HCT116 (cell line): ENCODE data around the gene FBXO46.
"Not testable (repeated sequence)": the region's sequence is repeated elsewhere in the genome, so short reads cannot be mapped to it uniquely, and the experiment has no call there.

ENCODE experiments used
- CTCF ChIP-seq, 3 experiments: fragments of 200-600 bp in 1 of 3; sonication (generic) in 1 of 3; IDR thresholded peaks in 2 of 3; conservative IDR thresholded peaks in 1 of 3; 2 replicates each; pipeline ENCODE4 v1.5.1; 2012 to 2017; ENCODE audit warnings: low read depth in 2 of 3, low read length in 2 of 3, antibody characterized with exemption in 1 of 3, borderline replicate concordance in 1 of 3, control low read depth in 1 of 3, mild to moderate bottlenecking in 1 of 3, mixed read lengths in 1 of 3, mixed run types in 1 of 3, moderate library complexity in 1 of 3; ENCODE audit not compliant: insufficient read depth in 1 of 3
- ELF1 ChIP-seq: IDR thresholded peaks from 2 replicates; pipeline ENCODE4 v1.6.1; 2012; ENCODE audit warnings: low read depth, borderline replicate concordance
- EZH2 ChIP-seq: fragments of 200-600 bp; sonication (generic); IDR thresholded peaks from 2 replicates; pipeline ENCODE4 v1.6.1; 2017; ENCODE audit warnings: antibody characterized with exemption, mixed run types
- FOSL1 ChIP-seq: IDR thresholded peaks from 2 replicates; pipeline ENCODE4 v1.6.1; 2012; ENCODE audit warnings: low read depth
- JUND ChIP-seq: IDR thresholded peaks from 2 replicates; pipeline ENCODE4 v1.6.1; 2012
- POLR2A ChIP-seq: IDR thresholded peaks from 2 replicates; pipeline ENCODE4 v1.7.0; 2011; ENCODE audit warnings: borderline replicate concordance; ENCODE audit not compliant: insufficient read depth, insufficient read length; ENCODE audit errors: extremely low read depth
- POLR2AphosphoS5 ChIP-seq: IDR thresholded peaks from 2 replicates; pipeline ENCODE4 v1.6.1; 2011; ENCODE audit warnings: mild to moderate bottlenecking, low read depth, low read length, moderate library complexity
- SP1 ChIP-seq: IDR thresholded peaks from 2 replicates; pipeline ENCODE4 v1.6.1; 2012; ENCODE audit warnings: low read depth
- ZNF274 ChIP-seq: fragments of 200-500 bp; sonication (Bioruptor generic); IDR thresholded peaks from 2 replicates; pipeline ENCODE4 v1.6.1; 2014; ENCODE audit warnings: mild to moderate bottlenecking, low read depth, low read length, inconsistent platforms
- TF ChIP-seq, protein P1 (sequence below): IDR thresholded peaks from 2 replicates; pipeline ENCODE4 v1.6.1; 2012; ENCODE audit warnings: low read depth
- TF ChIP-seq, protein P2 (sequence below): IDR thresholded peaks from 2 replicates; pipeline ENCODE4 v1.6.1; 2012

DNA sequence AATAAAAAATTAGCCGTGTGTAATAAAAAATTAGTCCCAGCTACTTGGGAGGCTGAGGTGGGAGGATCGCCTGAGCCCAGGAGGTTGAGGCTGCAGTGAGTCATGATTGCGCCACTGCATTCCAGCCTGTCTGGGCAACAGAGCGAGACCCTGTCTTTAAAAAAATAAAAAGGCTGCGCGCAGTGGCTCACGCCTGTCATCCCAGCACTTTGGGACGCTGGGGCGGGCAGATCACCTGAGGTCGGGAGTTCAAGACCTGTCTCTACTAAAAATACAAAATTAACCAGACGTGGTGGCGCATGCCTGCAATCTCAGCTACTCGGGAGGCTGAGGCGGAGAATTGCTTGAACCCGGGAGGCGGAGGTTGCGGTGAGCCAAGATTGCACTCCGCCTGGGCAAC is 2.0 kb downstream of the FBXO46 start:
- not testable (repeated sequence) for TF ChIP-seq JUND; CTCF (IDR thresholded peaks at IDR 0.05 in 2 of 3, conservative IDR thresholded peaks at IDR 0.05 in 1 of 3; ENCODE audit: borderline replicate concordance in 1 of 3, insufficient read depth in 1 of 3, low read depth in 2 of 3, low read length in 2 of 3); FOSL1; ELF1; POLR2AphosphoS5; POLR2A; ZNF274; SP1; EZH2
- TF ChIP-seq, protein P1, sequence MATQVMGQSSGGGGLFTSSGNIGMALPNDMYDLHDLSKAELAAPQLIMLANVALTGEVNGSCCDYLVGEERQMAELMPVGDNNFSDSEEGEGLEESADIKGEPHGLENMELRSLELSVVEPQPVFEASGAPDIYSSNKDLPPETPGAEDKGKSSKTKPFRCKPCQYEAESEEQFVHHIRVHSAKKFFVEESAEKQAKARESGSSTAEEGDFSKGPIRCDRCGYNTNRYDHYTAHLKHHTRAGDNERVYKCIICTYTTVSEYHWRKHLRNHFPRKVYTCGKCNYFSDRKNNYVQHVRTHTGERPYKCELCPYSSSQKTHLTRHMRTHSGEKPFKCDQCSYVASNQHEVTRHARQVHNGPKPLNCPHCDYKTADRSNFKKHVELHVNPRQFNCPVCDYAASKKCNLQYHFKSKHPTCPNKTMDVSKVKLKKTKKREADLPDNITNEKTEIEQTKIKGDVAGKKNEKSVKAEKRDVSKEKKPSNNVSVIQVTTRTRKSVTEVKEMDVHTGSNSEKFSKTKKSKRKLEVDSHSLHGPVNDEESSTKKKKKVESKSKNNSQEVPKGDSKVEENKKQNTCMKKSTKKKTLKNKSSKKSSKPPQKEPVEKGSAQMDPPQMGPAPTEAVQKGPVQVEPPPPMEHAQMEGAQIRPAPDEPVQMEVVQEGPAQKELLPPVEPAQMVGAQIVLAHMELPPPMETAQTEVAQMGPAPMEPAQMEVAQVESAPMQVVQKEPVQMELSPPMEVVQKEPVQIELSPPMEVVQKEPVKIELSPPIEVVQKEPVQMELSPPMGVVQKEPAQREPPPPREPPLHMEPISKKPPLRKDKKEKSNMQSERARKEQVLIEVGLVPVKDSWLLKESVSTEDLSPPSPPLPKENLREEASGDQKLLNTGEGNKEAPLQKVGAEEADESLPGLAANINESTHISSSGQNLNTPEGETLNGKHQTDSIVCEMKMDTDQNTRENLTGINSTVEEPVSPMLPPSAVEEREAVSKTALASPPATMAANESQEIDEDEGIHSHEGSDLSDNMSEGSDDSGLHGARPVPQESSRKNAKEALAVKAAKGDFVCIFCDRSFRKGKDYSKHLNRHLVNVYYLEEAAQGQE, result not testable (repeated sequence)
- TF ChIP-seq, protein P2, sequence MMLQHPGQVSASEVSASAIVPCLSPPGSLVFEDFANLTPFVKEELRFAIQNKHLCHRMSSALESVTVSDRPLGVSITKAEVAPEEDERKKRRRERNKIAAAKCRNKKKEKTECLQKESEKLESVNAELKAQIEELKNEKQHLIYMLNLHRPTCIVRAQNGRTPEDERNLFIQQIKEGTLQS, result not testable (repeated sequence)
